Measurements from ENCODE around the gene SLC30A9. TPM values are rescaled to one million over a fixed set of nuclear protein-coding genes. Genes with fewer than 3 reads are reported as not detected.

SLC30A9 gene
- total RNA-seq, 1 experiment from 2014 or later = 32.7 TPM

DNA sequence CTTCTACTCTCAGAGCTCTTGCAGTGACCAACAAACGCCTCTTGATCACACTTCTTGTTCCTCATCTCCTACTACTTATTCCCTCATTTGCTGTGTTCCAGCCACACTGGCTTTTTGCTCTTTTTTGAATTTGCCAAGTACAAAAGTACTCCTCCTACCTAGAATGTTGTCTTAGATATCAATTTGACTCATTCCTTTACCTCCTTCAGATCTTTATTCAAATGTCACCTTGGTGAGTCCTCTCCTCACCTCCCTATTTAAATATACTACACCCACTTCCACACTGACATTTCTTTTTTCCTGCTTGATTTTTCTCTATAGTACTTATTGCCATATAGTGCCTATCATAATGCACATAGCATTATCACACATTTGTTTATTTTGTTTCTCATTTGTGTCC is 15.0 kb upstream of the SLC30A9 start:
- no peaks in the 10 kb centered on the region for H4K20me1 ChIP-seq (ENCODE audit: low read length)
- no peaks in the 10 kb centered on the region for H3K9me2 ChIP-seq (replicated peaks; ENCODE audit: low read length)
- BruUV-seq (replicated peaks) = no TSS peak
- no peaks in the 10 kb centered on the region for H3K9me3 ChIP-seq (ENCODE audit: low read length)
- no peak overlapping the region for H3K9ac ChIP-seq (ENCODE audit: low read length)
- DNase-seq (no peak), ATAC-seq (no peak)
- H3K27me3 ChIP-seq (ENCODE audit: low read length) = no peaks in the 10 kb centered on the region
- no peak overlapping the region for H3K4me3 ChIP-seq (ENCODE audit: low read length)
- no peaks in the 10 kb centered on the region for H3K79me2 ChIP-seq (ENCODE audit: low read length)
- no peaks in the 10 kb centered on the region for H3K36me3 ChIP-seq (ENCODE audit: low read depth, low read length)
- no peak for TF ChIP-seq EZH2phosphoT487 (IDR thresholded peaks at IDR 0.05; ENCODE audit: borderline replicate concordance, low read length)
- TF ChIP-seq, protein P1, sequence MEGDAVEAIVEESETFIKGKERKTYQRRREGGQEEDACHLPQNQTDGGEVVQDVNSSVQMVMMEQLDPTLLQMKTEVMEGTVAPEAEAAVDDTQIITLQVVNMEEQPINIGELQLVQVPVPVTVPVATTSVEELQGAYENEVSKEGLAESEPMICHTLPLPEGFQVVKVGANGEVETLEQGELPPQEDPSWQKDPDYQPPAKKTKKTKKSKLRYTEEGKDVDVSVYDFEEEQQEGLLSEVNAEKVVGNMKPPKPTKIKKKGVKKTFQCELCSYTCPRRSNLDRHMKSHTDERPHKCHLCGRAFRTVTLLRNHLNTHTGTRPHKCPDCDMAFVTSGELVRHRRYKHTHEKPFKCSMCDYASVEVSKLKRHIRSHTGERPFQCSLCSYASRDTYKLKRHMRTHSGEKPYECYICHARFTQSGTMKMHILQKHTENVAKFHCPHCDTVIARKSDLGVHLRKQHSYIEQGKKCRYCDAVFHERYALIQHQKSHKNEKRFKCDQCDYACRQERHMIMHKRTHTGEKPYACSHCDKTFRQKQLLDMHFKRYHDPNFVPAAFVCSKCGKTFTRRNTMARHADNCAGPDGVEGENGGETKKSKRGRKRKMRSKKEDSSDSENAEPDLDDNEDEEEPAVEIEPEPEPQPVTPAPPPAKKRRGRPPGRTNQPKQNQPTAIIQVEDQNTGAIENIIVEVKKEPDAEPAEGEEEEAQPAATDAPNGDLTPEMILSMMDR (conservative IDR thresholded peaks at IDR 0.05; ENCODE audit: low read depth, low read length) = no peak
- TF ChIP-seq EZH2 (IDR thresholded peaks at IDR 0.05; ENCODE audit: low read length, unreplicated experiment) = no peak
- ChIA-PET CTCF (no interaction called here), POLR2A (ENCODE audit: unreplicated experiment) (no interaction called here)
- no peaks in the 10 kb centered on the region for H3F3A ChIP-seq (ENCODE audit: low read length, unreplicated experiment)
- no peaks in the 10 kb centered on the region for H3K4me1 ChIP-seq (ENCODE audit: insufficient read depth, low read length)
- no peak overlapping the region for H3K27ac ChIP-seq (ENCODE audit: low read length)
- H2AFZ ChIP-seq (ENCODE audit: low read length) = no peak overlapping the region
- no peak overlapping the region for H3K4me2 ChIP-seq (ENCODE audit: low read length)
- intact Hi-C loops (cut with micrococcal nuclease) = no loop called here

DNA sequence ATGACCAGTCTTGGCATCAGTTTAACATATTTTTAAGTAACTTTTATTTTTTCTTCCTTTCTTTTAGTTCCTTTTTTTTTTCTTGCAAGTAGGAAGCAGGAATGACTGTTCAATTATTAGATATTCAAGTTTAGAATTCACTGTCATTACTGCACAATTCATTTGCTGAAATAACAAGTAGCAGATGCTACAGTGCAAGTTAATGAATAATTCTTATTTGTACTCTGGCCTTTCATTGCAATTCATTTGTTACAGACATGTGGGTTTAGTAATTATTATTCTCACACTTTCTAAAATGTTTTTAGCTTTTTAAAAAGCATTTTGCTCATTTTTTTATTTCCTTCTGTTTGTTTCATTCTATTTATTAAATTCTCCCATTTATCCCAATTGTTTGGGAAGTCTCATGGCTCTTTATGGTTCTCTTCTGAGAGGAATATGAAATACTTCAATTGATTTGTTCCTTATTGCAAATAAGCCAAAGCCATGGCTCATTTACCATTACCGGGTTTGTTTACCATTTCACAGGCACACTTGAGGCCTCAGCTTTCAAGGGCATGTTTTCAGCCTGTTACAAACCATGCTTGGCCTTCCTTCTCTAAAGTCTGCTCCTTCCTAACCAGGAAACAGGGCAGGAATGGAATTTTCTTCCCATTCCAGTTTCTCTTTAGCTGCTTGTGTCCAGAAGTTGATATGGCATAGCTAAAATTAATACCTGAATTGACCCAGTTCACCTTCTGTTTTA is 13.4 kb upstream of the SLC30A9 start:
- ChIA-PET CTCF (no interaction called here), POLR2A (ENCODE audit: unreplicated experiment) (interaction anchor here (0.6 kb wide), 1 partner anchor 36 kb away, joined by 3 read pairs; no protein-coding TSS in a partner anchor)
- ATAC-seq = no peak
- Histone ChIP-seq H3K9me3 (ENCODE audit: low read length) (no peaks in the 10 kb centered on the region), H3K27ac (ENCODE audit: low read length) (no peak overlapping the region), H3K9me2 (replicated peaks; ENCODE audit: low read length) (no peaks in the 10 kb centered on the region), H3K79me2 (ENCODE audit: low read length) (no peaks in the 10 kb centered on the region), H3K4me3 (ENCODE audit: low read length) (no peak overlapping the region), H3K4me2 (ENCODE audit: low read length) (no peak overlapping the region), H3K9ac (ENCODE audit: low read length) (no peak overlapping the region), H3K27me3 (ENCODE audit: low read length) (no peaks in the 10 kb centered on the region), H3K36me3 (ENCODE audit: low read depth, low read length) (no peaks in the 10 kb centered on the region), H2AFZ (ENCODE audit: low read length) (no peak overlapping the region), H3K4me1 (ENCODE audit: insufficient read depth, low read length) (no peaks in the 10 kb centered on the region), H3F3A (ENCODE audit: low read length, unreplicated experiment) (no peaks in the 10 kb centered on the region), H4K20me1 (ENCODE audit: low read length) (no peaks in the 10 kb centered on the region)
- TF ChIP-seq EZH2 (IDR thresholded peaks at IDR 0.05; ENCODE audit: low read length, unreplicated experiment) (no peak), EZH2phosphoT487 (IDR thresholded peaks at IDR 0.05; ENCODE audit: borderline replicate concordance, low read length) (no peak)
- TF ChIP-seq, protein P1 (conservative IDR thresholded peaks at IDR 0.05; ENCODE audit: low read depth, low read length) = no peak
- no TSS peak for BruUV-seq (replicated peaks)
- no peak for DNase-seq
- intact Hi-C loops (cut with micrococcal nuclease) = no loop called here

DNA sequence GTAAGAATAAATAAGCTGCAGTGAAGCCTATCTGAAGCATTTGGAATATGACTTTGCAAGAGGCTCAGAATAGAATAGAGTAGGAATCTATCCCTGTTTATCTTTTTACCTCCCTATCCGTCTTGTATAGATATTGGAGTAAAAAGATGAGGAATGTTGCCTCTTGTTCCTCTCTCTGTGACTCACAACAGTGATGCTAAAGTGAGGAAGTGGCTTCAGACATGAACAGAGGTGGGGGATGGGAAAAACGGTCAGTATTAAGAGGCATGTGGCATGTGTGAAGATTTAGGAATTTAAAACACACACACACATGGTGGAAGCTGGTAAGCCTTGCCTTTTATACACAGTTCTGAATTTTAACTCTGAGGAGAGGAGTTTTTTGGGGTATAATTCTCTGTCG is 12.6 kb upstream of the SLC30A9 start:
- no peak overlapping the region for H3K4me2 ChIP-seq (ENCODE audit: low read length)
- no peak overlapping the region for H2AFZ ChIP-seq (ENCODE audit: low read length)
- H4K20me1 ChIP-seq (ENCODE audit: low read length) = no peaks in the 10 kb centered on the region
- no peak overlapping the region for H3K4me3 ChIP-seq (ENCODE audit: low read length)
- H3K27ac ChIP-seq (ENCODE audit: low read length) = no peak overlapping the region
- no peak for TF ChIP-seq EZH2phosphoT487 (IDR thresholded peaks at IDR 0.05; ENCODE audit: borderline replicate concordance, low read length)
- no peak for TF ChIP-seq EZH2 (IDR thresholded peaks at IDR 0.05; ENCODE audit: low read length, unreplicated experiment)
- TF ChIP-seq, protein P1 (conservative IDR thresholded peaks at IDR 0.05; ENCODE audit: low read depth, low read length) = no peak
- intact Hi-C loops (cut with micrococcal nuclease) = no loop called here
- H3K27me3 ChIP-seq (ENCODE audit: low read length) = no peaks in the 10 kb centered on the region
- H3K9ac ChIP-seq (ENCODE audit: low read length) = no peak overlapping the region
- H3F3A ChIP-seq (ENCODE audit: low read length, unreplicated experiment) = no peaks in the 10 kb centered on the region
- BruUV-seq (replicated peaks) = no TSS peak
- H3K9me2 ChIP-seq (replicated peaks; ENCODE audit: low read length) = no peaks in the 10 kb centered on the region
- DNase-seq (no peak), ATAC-seq (no peak)
- ChIA-PET POLR2A (ENCODE audit: unreplicated experiment) (no interaction called here), CTCF (no interaction called here)
- H3K9me3 ChIP-seq (ENCODE audit: low read length) = no peaks in the 10 kb centered on the region
- no peaks in the 10 kb centered on the region for H3K79me2 ChIP-seq (ENCODE audit: low read length)
- H3K36me3 ChIP-seq (ENCODE audit: low read depth, low read length) = no peaks in the 10 kb centered on the region
- no peaks in the 10 kb centered on the region for H3K4me1 ChIP-seq (ENCODE audit: insufficient read depth, low read length)

All from PC-3 (cell line).